ENCODE data around the gene EFNA5. TPM values are rescaled to one million over a fixed set of nuclear protein-coding genes. Genes with fewer than 3 reads are reported as not detected.

The EFNA5 gene
- total RNA-seq, 1 experiment from 2014 or later = 1.5 TPM

DNA sequence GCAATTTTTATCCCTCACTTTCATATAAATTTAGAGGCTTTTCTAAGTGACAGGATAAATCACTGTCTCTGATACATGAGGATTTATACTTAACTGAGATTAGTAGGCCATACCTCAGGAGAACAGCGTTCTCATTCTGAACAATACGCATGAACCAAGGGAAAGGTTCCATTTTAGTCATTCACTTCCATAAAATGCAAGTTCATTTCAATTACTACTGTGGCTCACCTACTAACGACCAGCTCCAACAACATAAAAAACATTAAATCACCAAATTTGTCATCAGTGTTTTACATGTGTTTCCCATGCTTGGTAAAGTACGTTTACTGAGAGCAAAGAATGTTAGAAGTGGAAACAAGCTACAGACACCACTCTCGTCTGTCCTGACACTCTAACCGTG lies 67.4 kb downstream of the EFNA5 start:
- Histone ChIP-seq H3K27me3 (replicated peaks; ENCODE audit: control insufficient read depth, insufficient read depth, low read length) (no peaks in the 10 kb centered on the region), H3K9me3 (no peaks in the 10 kb centered on the region), H3K4me3 (ENCODE audit: low read depth, low read length) (no peak overlapping the region), H3K4me1 (peaks cover 6% of the 10 kb centered on the region; the same call in 1 of the 2 replicates), H3K36me3 (ENCODE audit: control insufficient read depth, insufficient read depth, low read length) (no peaks in the 10 kb centered on the region)
- peaks cover 7% of the 10 kb centered on the region for H3K27me3 Mint-ChIP-seq (ENCODE audit: insufficient read depth, unreplicated experiment)
- H3K36me3 Mint-ChIP-seq (ENCODE audit: insufficient read depth, unreplicated experiment) = no peaks in the 10 kb centered on the region
- no peak for DNase-seq
- peaks cover 9% of the 10 kb centered on the region for H3K4me1 Mint-ChIP-seq (ENCODE audit: low read depth, unreplicated experiment)
- H3K27ac Mint-ChIP-seq (ENCODE audit: unreplicated experiment) = no peak overlapping the region
- H3K9me3 Mint-ChIP-seq (ENCODE audit: unreplicated experiment) = no peaks in the 10 kb centered on the region
- CTCF ChIA-PET = no interaction called here
- intact Hi-C loops (cut with micrococcal nuclease; ENCODE audit: unreplicated experiment) = no loop called here
- H3K4me3 Mint-ChIP-seq (ENCODE audit: unreplicated experiment) = no peak overlapping the region
- POLR2A ChIA-PET = no interaction called here
- TF ChIP-seq, protein P1, sequence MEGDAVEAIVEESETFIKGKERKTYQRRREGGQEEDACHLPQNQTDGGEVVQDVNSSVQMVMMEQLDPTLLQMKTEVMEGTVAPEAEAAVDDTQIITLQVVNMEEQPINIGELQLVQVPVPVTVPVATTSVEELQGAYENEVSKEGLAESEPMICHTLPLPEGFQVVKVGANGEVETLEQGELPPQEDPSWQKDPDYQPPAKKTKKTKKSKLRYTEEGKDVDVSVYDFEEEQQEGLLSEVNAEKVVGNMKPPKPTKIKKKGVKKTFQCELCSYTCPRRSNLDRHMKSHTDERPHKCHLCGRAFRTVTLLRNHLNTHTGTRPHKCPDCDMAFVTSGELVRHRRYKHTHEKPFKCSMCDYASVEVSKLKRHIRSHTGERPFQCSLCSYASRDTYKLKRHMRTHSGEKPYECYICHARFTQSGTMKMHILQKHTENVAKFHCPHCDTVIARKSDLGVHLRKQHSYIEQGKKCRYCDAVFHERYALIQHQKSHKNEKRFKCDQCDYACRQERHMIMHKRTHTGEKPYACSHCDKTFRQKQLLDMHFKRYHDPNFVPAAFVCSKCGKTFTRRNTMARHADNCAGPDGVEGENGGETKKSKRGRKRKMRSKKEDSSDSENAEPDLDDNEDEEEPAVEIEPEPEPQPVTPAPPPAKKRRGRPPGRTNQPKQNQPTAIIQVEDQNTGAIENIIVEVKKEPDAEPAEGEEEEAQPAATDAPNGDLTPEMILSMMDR (IDR thresholded peaks at IDR 0.05; ENCODE audit: insufficient read depth in 1 of 2, low read depth in 1 of 2, low read length in 1 of 2, severe bottlenecking in 1 of 2, unreplicated experiment in 1 of 2) = no peak
- BruUV-seq (replicated peaks) = no TSS peak

DNA sequence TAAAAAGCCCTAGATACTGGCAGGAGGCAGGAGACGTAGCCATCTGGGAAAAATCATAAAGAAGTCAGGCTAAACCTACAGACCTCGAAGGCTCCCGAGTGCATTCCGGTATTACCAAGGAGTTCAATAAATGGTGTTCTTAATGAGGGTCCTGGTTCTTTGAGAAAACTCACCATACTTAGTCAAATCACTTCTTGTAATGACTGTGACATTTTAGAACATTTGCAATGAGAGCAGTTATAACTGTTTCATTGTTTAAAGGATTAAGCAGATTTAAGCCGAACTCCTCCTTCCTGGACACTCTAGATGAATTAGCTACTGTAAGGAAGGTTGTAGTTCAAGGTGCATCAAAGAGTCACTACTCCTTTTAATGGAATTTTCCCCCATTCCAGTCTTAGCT lies 67.8 kb downstream of the EFNA5 start:
- H3K27me3 Mint-ChIP-seq (ENCODE audit: insufficient read depth, unreplicated experiment) = peaks cover 7% of the 10 kb centered on the region
- Histone ChIP-seq H3K4me3 (ENCODE audit: low read depth, low read length) (no peak overlapping the region), H3K27me3 (replicated peaks; ENCODE audit: control insufficient read depth, insufficient read depth, low read length) (no peaks in the 10 kb centered on the region), H3K9me3 (no peaks in the 10 kb centered on the region), H3K36me3 (ENCODE audit: control insufficient read depth, insufficient read depth, low read length) (no peaks in the 10 kb centered on the region), H3K4me1 (peaks cover 6% of the 10 kb centered on the region; the same call in 1 of the 2 replicates)
- no peak overlapping the region for H3K4me3 Mint-ChIP-seq (ENCODE audit: unreplicated experiment)
- TF ChIP-seq, protein P1 (IDR thresholded peaks at IDR 0.05; ENCODE audit: insufficient read depth in 1 of 2, low read depth in 1 of 2, low read length in 1 of 2, severe bottlenecking in 1 of 2, unreplicated experiment in 1 of 2) = no peak
- H3K9me3 Mint-ChIP-seq (ENCODE audit: unreplicated experiment) = no peaks in the 10 kb centered on the region
- H3K27ac Mint-ChIP-seq (ENCODE audit: unreplicated experiment) = no peak overlapping the region
- no peak for DNase-seq
- H3K4me1 Mint-ChIP-seq (ENCODE audit: low read depth, unreplicated experiment) = peaks cover 7% of the 10 kb centered on the region
- BruUV-seq (replicated peaks) = no TSS peak
- intact Hi-C loops (cut with micrococcal nuclease; ENCODE audit: unreplicated experiment) = no loop called here
- H3K36me3 Mint-ChIP-seq (ENCODE audit: insufficient read depth, unreplicated experiment) = no peaks in the 10 kb centered on the region
- ChIA-PET CTCF (no interaction called here), POLR2A (no interaction called here)

DNA sequence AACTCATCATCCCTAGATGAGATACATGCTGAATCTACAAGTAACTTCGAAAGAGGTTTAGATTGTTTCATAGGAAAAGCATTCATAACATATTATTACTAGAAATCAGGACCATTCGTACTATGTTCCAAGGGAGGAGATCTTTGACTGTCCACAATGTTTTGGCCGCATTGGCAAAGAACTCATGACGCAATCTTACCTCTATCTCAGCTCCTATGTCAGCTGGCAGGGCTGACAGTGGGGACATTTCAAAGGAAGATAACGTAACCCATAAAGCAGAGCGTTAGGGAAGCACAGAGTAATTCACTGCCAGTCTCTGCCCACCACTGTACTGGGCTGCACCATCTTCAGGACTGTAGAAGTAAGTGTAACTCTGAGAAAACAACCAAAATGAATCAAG lies 69.7 kb downstream of the EFNA5 start:
- H3K9me3 Mint-ChIP-seq (ENCODE audit: unreplicated experiment) = no peaks in the 10 kb centered on the region
- H3K27ac Mint-ChIP-seq (ENCODE audit: unreplicated experiment) = no peak overlapping the region
- peaks cover 6% of the 10 kb centered on the region; the same call in 1 of the 2 replicates for H3K4me1 ChIP-seq
- no TSS peak for BruUV-seq (replicated peaks)
- H3K27me3 Mint-ChIP-seq (ENCODE audit: insufficient read depth, unreplicated experiment) = peaks cover 9% of the 10 kb centered on the region
- no peak overlapping the region for H3K4me3 ChIP-seq (ENCODE audit: low read depth, low read length)
- H3K4me3 Mint-ChIP-seq (ENCODE audit: unreplicated experiment) = no peak overlapping the region
- CTCF ChIA-PET = no interaction called here
- POLR2A ChIA-PET = no interaction called here
- no peaks in the 10 kb centered on the region for H3K36me3 Mint-ChIP-seq (ENCODE audit: insufficient read depth, unreplicated experiment)
- no peaks in the 10 kb centered on the region for H3K36me3 ChIP-seq (ENCODE audit: control insufficient read depth, insufficient read depth, low read length)
- H3K9me3 ChIP-seq = no peaks in the 10 kb centered on the region
- no peak for DNase-seq
- H3K4me1 Mint-ChIP-seq (ENCODE audit: low read depth, unreplicated experiment) = no peaks in the 10 kb centered on the region
- H3K27me3 ChIP-seq (replicated peaks; ENCODE audit: control insufficient read depth, insufficient read depth, low read length) = no peaks in the 10 kb centered on the region
- intact Hi-C loops (cut with micrococcal nuclease; ENCODE audit: unreplicated experiment) = no loop called here
- TF ChIP-seq, protein P1 (IDR thresholded peaks at IDR 0.05; ENCODE audit: insufficient read depth in 1 of 2, low read depth in 1 of 2, low read length in 1 of 2, severe bottlenecking in 1 of 2, unreplicated experiment in 1 of 2) = no peak
